Mucosa of descending colon (tissue), 3 donors: ENCODE data around the gene DNAJC19. TPM values are rescaled to one million over a fixed set of nuclear protein-coding genes. Genes with fewer than 3 reads are reported as not detected.

Source experiments
- ATAC-seq: fragments of 200-7000 bp; cut with Tn5 transposase; one replicate; pipeline ENCODE4 v1.9.1; 2020; ENCODE audit warnings: mild to moderate bottlenecking, moderate library complexity
- DNase-seq, 3 donors: peaks; one replicate each; pipeline ENCODE4 v3.0.0-alpha.2; 2020
- H3K36me3 ChIP-seq: fragments of 200-600 bp; one replicate; pipeline ENCODE4 v1.8.0; 2021; ENCODE audit warnings: low read depth, mild to moderate bottlenecking
- H3K4me1 ChIP-seq: fragments of 200-600 bp; one replicate; pipeline ENCODE4 v1.8.0; 2021; ENCODE audit warnings: low read depth, mild to moderate bottlenecking
- H3K4me3 ChIP-seq: fragments of 200-600 bp; one replicate; pipeline ENCODE4 v1.8.0; 2021; ENCODE audit warnings: mild to moderate bottlenecking
- H3K9me3 ChIP-seq: fragments of 200-600 bp; one replicate; pipeline ENCODE4 v1.8.0; 2021; ENCODE audit warnings: mild to moderate bottlenecking
- CTCF ChIP-seq: fragments of 200-600 bp; IDR thresholded peaks from one replicate; pipeline ENCODE4 v1.8.0; 2022; ENCODE audit warnings: antibody characterized with exemption, mild to moderate bottlenecking
- intact Hi-C, 2 donors: fragments of 100-400 bp; cut with DNase I in 1 of 2; cut with micrococcal nuclease in 1 of 2; formaldehyde crosslinking; loops; one replicate each; pipeline versions ENCODE4 v1.11.0 to v1.11.1; 2022; cut with DNase I, micrococcal nuclease
- long read RNA-seq, 2 donors: library from polyadenylated mRNA; unstranded; transcript quantifications; one replicate each; pipeline ENCODE4 v2.0.0, GENCODE V29; 2019 to 2021
- total RNA-seq, 3 donors: library from RNA; stranded (reverse); fragmentation: NEBNext Ultra II Directional in 2 of 3; extraction: Animal tissue kit (Norgen Biotek cat#: 25700) in 2 of 3; gene quantifications; one replicate each; pipeline versions ENCODE4 v1.2.1 to v1.2.4, GENCODE V29; 2021 to 2023
- donor health status: DM: no; HTN: no; CAD: no; lungs with moderate emphysema.
- donor health status: DM: no; HTN: no; CAD: no.
- donor health status: DM: no; HTN: yes; CAD: no.

DNAJC19 gene
- 10 to 100 TPM; 28.1 to 42.0 (median 33.7) TPM for total RNA-seq
- long read RNA-seq, donor 1, transcript DNAJC19-201 (6 exons, 1,454 nt) = major isoform, 27 of 35 reads
- long read RNA-seq, donor 1, partial matches to known transcripts = 0 of 35 reads
- long read RNA-seq, donor 1, other reads (novel, unspliced or antisense) = 0 of 35 reads
- long read RNA-seq, donor 2, transcript DNAJC19-202 (5 exons, 1,239 nt) = minor isoform, 5 of 40 reads
- long read RNA-seq, donor 2, transcript DNAJC19-201 (6 exons, 1,454 nt) = major isoform, 28 of 40 reads
- long read RNA-seq, donor 2, partial matches to known transcripts = 2 of 40 reads
- long read RNA-seq, donor 2, other reads (novel, unspliced or antisense) = 1 of 40 reads

DNA sequence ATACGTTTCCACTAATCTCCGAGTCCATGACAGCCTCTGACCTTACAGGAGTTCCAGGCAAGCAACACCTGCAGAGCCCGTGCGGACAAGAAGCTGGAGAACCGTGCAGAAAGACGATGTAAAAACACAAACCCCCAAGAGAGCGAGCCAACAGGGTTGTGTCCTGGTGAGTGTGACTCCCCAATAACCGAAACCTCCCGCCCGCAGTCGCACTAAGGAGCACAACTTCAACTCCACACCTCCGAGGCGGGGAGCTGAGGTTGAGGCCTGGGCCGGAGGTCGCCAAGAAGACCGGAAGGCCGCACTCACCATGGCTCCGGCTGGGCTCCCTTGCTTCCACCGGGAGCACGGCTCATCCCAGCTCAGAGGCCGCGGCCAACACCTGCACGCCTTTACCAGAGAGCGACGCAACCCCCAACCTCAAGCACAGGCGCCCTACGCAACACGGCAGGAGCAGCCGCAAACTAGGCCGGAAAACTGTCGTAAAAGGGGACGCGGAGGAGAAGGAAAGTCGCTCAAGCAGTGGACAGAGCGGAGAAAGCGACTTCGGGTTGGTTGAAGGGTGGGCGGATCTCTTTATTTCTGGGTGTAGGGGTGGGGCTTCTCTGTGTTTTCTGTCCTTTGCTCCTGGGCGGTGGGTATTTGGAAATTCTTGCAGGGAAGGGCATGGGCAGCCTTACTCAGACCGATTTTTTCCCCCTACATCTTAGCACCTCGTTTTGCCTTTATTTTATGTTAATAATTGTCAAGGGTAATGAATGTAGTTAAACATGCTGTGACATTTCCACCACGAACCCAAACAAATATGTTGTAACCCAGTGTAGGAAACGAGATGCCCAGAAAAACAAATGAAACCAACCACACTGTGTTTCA is at the start of gene DNAJC19:
Gene DNAJC19, minus strand, starts transcription at position 446 of the 873 bp plus-strand sequence. Its CDS starts 134 bp downstream, at position 312.
- H3K9me3 ChIP-seq = no peaks in the 10 kb centered on the region
- peak within 1 kb of the TSS; percentile 83 for H3K4me3 ChIP-seq
- no peaks in the 10 kb centered on the region for H3K36me3 ChIP-seq
- H3K4me1 ChIP-seq = peaks cover 11% of the 10 kb centered on the region
- intact Hi-C loops = no loop called here
- TF ChIP-seq CTCF = no peak
- peak; percentile 100 for ATAC-seq
- DNase-seq = peak; percentile 92 to 96 (median 94)

DNA sequence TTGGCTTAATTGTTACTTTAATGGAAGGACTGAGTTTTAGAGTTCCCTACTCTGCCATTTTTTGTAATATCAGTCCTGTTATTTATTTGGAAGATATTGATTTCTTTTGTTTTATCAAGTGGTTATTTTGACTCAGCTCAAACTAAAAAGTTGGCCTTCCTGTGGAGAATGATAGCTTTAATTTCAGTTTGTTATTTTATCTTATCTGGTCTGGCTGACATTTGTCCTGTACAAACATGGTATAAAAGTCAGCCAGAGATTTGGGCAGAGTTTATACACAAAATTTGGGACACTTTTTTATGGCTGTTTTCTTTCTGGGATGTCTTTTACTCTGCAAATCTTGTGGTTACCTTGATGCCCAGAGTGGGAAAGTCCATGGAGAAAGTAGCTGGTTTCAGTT is 41.4 kb upstream of the DNAJC19 start:
- no peak for TF ChIP-seq CTCF
- no peak overlapping the region for H3K4me3 ChIP-seq
- intact Hi-C loops = no loop called here
- DNase-seq = no peak
- H3K36me3 ChIP-seq = no peaks in the 10 kb centered on the region
- H3K4me1 ChIP-seq = no peaks in the 10 kb centered on the region
- peaks cover 6% of the 10 kb centered on the region for H3K9me3 ChIP-seq
- no peak for ATAC-seq

DNA sequence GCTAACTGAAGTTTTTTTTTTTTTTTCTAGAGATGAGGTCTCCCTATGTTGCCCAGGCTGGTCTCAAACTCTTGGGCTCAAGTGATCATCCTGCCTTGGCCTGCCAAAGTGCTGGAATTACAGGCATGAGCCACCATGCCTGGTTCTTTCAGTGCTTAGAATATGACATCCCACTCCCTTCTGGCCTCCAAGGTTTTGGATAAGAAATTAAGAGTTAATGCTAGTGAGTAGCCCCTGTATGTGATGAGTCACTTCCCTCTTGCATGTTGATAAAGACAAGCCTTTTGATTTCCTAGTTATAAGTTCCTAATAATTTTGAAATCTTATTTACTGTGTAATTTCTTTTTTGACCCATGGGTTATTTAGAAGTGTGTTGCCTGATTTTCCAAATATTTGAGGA is 35.7 kb upstream of the DNAJC19 start:
- DNase-seq (no peak), ATAC-seq (no peak)
- H3K36me3 ChIP-seq = no peaks in the 10 kb centered on the region
- H3K4me1 ChIP-seq = no peaks in the 10 kb centered on the region
- no peak for TF ChIP-seq CTCF
- intact Hi-C loops = no loop called here
- no peak overlapping the region for H3K4me3 ChIP-seq
- H3K9me3 ChIP-seq = peaks cover 17% of the 10 kb centered on the region

DNA sequence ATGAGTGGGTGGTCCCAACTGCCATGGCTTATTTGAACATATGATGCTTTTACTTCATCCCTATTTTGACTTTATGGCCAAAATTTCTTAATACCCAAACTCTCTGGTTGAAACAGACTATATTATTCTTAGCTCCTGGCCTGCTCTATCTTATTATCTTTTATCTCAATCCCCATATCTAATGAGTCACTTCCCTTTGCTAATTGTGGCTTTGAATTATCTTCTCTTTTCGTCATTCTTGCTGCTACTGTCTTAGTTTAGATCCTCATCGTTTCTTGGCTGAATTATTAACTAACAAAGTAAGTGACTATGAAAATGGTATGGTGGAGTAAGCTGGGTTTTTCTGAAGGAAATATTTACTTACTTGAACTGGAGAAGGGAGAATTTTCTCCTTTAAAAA is 28.2 kb upstream of the DNAJC19 start:
- no peak for ATAC-seq
- Histone ChIP-seq H3K9me3 (no peaks in the 10 kb centered on the region), H3K4me3 (no peak overlapping the region), H3K36me3 (no peaks in the 10 kb centered on the region), H3K4me1 (no peaks in the 10 kb centered on the region)
- no peak for DNase-seq
- intact Hi-C loops = no loop called here
- no peak for TF ChIP-seq CTCF

- Histone ChIP-seq H3K36me3 (no peaks in the 10 kb centered on the region), H3K4me3 (no peak overlapping the region), H3K4me1 (no peaks in the 10 kb centered on the region), H3K9me3 (no peaks in the 10 kb centered on the region)
- no peak for TF ChIP-seq CTCF
- no peak for DNase-seq
- intact Hi-C loops = no loop called here
- ATAC-seq = no peak
Observed at GRCh38 chr3:181009225-181009624, 19.7 kb upstream of the DNAJC19 start.
